GM21367 (cell line): Measurements from ENCODE around the gene CCDC88C.

Experiments used
- ATAC-seq: cut with Tn5 transposase; IDR thresholded peaks from one replicate; pipeline ENCODE4 v1.9.1; 2021; ENCODE audit not compliant: unreplicated experiment

Gene CCDC88C

GRCh38 chr14:91348845-91349465 is 68.7 kb downstream of the CCDC88C start:
- no peak for ATAC-seq

GRCh38 chr14:91346838-91347173 is 70.8 kb downstream of the CCDC88C start:
- no peak for ATAC-seq

GRCh38 chr14:91344096-91344495 is 73.5 kb downstream of the CCDC88C start:
- ATAC-seq, result no peak

GRCh38 chr14:91343051-91343450 is 74.6 kb downstream of the CCDC88C start:
- no peak for ATAC-seq

GRCh38 chr14:91342206-91342760 is 75.3 kb downstream of the CCDC88C start:
- ATAC-seq, result no peak

- no peak for ATAC-seq
Observed at GRCh38 chr14:91341751-91342154, 75.9 kb downstream of the CCDC88C start.

GRCh38 chr14:91341334-91341733 is 76.3 kb downstream of the CCDC88C start:
- ATAC-seq, result no peak

GRCh38 chr14:91339671-91340369 is 77.8 kb downstream of the CCDC88C start:
- ATAC-seq, result no peak

- no peak for ATAC-seq
Observed at GRCh38 chr14:91339076-91339475, 78.5 kb downstream of the CCDC88C start.

GRCh38 chr14:91338379-91338778 is 79.2 kb downstream of the CCDC88C start:
- no peak for ATAC-seq

- no peak for ATAC-seq
Observed at GRCh38 chr14:91337699-91338335, 79.8 kb downstream of the CCDC88C start.

GRCh38 chr14:91336093-91336450 is 81.5 kb downstream of the CCDC88C start:
- ATAC-seq, result no peak

- ATAC-seq, result no peak
Observed at GRCh38 chr14:91335191-91336092, 82.2 kb downstream of the CCDC88C start.

GRCh38 chr14:91333650-91334039 is 84.0 kb downstream of the CCDC88C start:
- peak; percentile 55 for ATAC-seq

- ATAC-seq, result no peak
Observed at GRCh38 chr14:91332986-91333649, 84.5 kb downstream of the CCDC88C start.

- ATAC-seq, result no peak
Observed at GRCh38 chr14:91332171-91332985, 85.2 kb downstream of the CCDC88C start.

GRCh38 chr14:91331721-91332120 is 85.9 kb downstream of the CCDC88C start:
- no peak for ATAC-seq

- no peak for ATAC-seq
Observed at GRCh38 chr14:91330856-91331255, 86.8 kb downstream of the CCDC88C start.

GRCh38 chr14:91330096-91330696 is 87.4 kb downstream of the CCDC88C start:
- no peak for ATAC-seq
